K562 (cell line): ENCODE measurements around the gene NFYC. TPM values are rescaled to one million over a fixed set of nuclear protein-coding genes. Genes with fewer than 3 reads are reported as not detected.

Source experiments
- ASH1L ChIP-seq: fragments of 450-650 bp; IDR thresholded peaks from 2 replicates; pipeline ENCODE4 v1.6.1; 2018; ENCODE audit warnings: borderline replicate concordance, mild to moderate bottlenecking, low read depth; ENCODE audit not compliant: partially characterized antibody
- ATF7 ChIP-seq: fragments of 450-650 bp; IDR thresholded peaks from 2 replicates; pipeline ENCODE4 v1.7.1; 2014; ENCODE audit warnings: mild to moderate bottlenecking, moderate library complexity
- CEBPG ChIP-seq, 3 experiments: fragments of 200-800 bp in 1 of 3; sonication (Bioruptor generic) in 1 of 3; sonication (generic) in 1 of 3; formaldehyde crosslinking in 1 of 3; IDR thresholded peaks in 2 of 3; conservative IDR thresholded peaks in 1 of 3; 2 replicates each; pipeline versions ENCODE4 v1.6.1 to v1.8.0; 2016 to 2022; ENCODE audit warnings: missing compliant biosample characterization in 2 of 3, missing genetic modification characterization in 2 of 3, mild to moderate bottlenecking in 1 of 3, missing genetic modification reagents in 1 of 3
- FOS ChIP-seq: IDR thresholded peaks from 3 replicates; pipeline ENCODE4 v1.6.1; 2011; ENCODE audit not compliant: insufficient read length; ENCODE audit errors: extremely low read depth
- HDAC1 ChIP-seq, 2 experiments: fragments of 450-650 bp; IDR thresholded peaks; 2 replicates each; pipeline ENCODE4 v1.6.1; 2016 to 2017; ENCODE audit warnings: inconsistent platforms in 1 of 2, mild to moderate bottlenecking in 1 of 2, moderate library complexity in 1 of 2
- RFX7 ChIP-seq: fragments of 250-450 bp; sonication (Bioruptor Pico); IDR thresholded peaks from 2 replicates; pipeline ENCODE4 v1.5.1; 2021; ENCODE audit warnings: mild to moderate bottlenecking
- SRSF9 ChIP-seq: fragments of 200-400 bp; formaldehyde crosslinking; IDR thresholded peaks from 2 replicates; pipeline ENCODE4 v1.6.1; 2017; ENCODE audit warnings: low read depth, low read length, borderline replicate concordance
- TEAD2 ChIP-seq: fragments of 450-650 bp; IDR thresholded peaks from 2 replicates; pipeline ENCODE4 v1.6.1; 2016; ENCODE audit warnings: missing genetic modification characterization, control low read depth, missing compliant biosample characterization
- ZBTB7A ChIP-seq: IDR thresholded peaks from 2 replicates; pipeline ENCODE4 v1.6.1; 2011; ENCODE audit warnings: low read depth, mild to moderate bottlenecking, low read length, moderate library complexity, borderline replicate concordance; ENCODE audit not compliant: control insufficient read depth
- ZEB2 ChIP-seq: fragments of 450-650 bp; IDR thresholded peaks from 2 replicates; pipeline ENCODE4 v1.6.1; 2016
- ZSCAN32 ChIP-seq: fragments of 450-650 bp; formaldehyde crosslinking; IDR thresholded peaks from 2 replicates; pipeline ENCODE4 v1.4.0; 2020; ENCODE audit warnings: mild to moderate bottlenecking, moderate library complexity
- polyA plus RNA-seq, 8 experiments: library from polyadenylated mRNA; depleted of rRNA in 4 of 8; stranded (reverse) in 5 of 8; unstranded in 3 of 8; fragments of >200 nt; fragmentation: Nextera tagmentation in 2 of 8; fragmentation: Illumina TruSeq in 1 of 8; extraction: Ambion mirVana in 2 of 8; extraction: Trizol in 1 of 8; gene quantifications; 2 replicates each; pipeline versions ENCODE4 v1.2.1 to v1.2.3, GENCODE V29; 2011 to 2014; ENCODE audit warnings: inconsistent platforms in 1 of 8, missing spikeins in 1 of 8
- total RNA-seq, 7 experiments: library from RNA; depleted of rRNA in 6 of 7; stranded (reverse); fragments of >200 nt in 6 of 7; fragmentation: Illumina TruSeq in 2 of 7; extraction: Trizol in 2 of 7; gene quantifications; 2 replicates each; pipeline versions ENCODE4 v1.2.1 to v1.2.3, GENCODE V29; 2011 to 2021; ENCODE audit warnings: low replicate concordance in 1 of 7
- TF ChIP-seq, protein P1 (sequence below): fragments of 450-650 bp; formaldehyde crosslinking; IDR thresholded peaks from 2 replicates; pipeline ENCODE4 v1.4.0; 2022; ENCODE audit warnings: mild to moderate bottlenecking, moderate library complexity
- TF ChIP-seq, protein P2 (sequence below): sonication (generic); formaldehyde crosslinking; IDR thresholded peaks from 2 replicates; pipeline ENCODE4 v1.8.1; 2023; ENCODE audit warnings: mild to moderate bottlenecking, missing genetic modification reagents
- TF ChIP-seq, protein P3 (sequence below), 2 experiments: fragments of 450-650 bp; formaldehyde crosslinking in 1 of 2; IDR thresholded peaks; 2 replicates each; pipeline versions ENCODE4 v1.4.0 to v1.6.1; 2014 to 2020; ENCODE audit warnings: mild to moderate bottlenecking in 2 of 2, borderline replicate concordance in 1 of 2, low read depth in 1 of 2

The NFYC gene
- total and polyA plus RNA-seq, 9 of the 15 experiments (the other 6 are each of a cell fraction or from before 2014, with no cell fraction given): 4.8 to 59.8 (median 41.1) TPM

DNA sequence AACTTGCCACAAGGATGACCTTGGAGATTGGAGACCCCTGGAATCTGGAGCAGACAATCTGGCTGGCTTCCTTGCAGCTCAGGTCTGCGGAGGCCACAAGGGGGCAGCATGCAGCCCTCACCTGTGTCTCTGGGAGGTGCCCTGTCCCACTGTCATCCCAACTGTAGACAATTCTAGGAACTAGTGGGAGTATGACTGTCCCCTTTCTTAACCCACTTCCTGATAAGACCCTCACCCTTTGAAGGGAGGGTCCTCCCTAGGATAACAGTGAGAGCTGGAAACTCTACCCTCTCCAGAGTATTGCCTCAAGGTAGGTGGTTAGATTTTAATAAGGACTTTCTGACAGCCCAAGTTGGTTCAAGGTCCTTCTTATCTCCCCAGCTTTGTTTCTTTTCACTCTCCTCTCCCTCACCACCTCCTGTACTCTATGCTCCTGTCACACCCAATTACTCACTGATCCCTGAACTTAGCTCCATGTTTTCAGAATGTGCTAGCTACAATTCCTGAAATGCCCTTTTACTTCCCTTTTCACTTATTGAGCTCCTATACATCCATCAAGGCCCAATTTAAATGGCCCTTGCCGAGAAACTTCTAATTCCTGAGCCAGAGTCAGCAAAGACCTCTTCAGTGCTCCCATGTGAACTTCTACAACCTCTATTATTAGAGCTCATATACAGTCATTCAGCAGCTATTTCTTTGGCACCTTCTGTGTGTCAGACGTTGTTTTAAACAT, 82.9 kb downstream of the NFYC start (continued):
- TF ChIP-seq CEBPG (CRISPR knock-in tag; IDR thresholded peaks at IDR 0.05): no peak
- no peak for TF ChIP-seq CEBPG (tag; conservative IDR thresholded peaks at IDR 0.05 in 1 of 2, IDR thresholded peaks at IDR 0.05 in 1 of 2)
- TF ChIP-seq, protein P1, sequence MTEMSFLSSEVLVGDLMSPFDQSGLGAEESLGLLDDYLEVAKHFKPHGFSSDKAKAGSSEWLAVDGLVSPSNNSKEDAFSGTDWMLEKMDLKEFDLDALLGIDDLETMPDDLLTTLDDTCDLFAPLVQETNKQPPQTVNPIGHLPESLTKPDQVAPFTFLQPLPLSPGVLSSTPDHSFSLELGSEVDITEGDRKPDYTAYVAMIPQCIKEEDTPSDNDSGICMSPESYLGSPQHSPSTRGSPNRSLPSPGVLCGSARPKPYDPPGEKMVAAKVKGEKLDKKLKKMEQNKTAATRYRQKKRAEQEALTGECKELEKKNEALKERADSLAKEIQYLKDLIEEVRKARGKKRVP (CRISPR knock-in tag): no peak
- TF ChIP-seq ZEB2: peak; percentile 78; the same call in 1 of the 2 replicates
- peak in 1 of 2 experiments; percentile 58; a peak in 2 of 4 replicates for TF ChIP-seq HDAC1 (IDR thresholded peaks at IDR 0.05)
- TF ChIP-seq SRSF9: no peak
- TF ChIP-seq ASH1L: no peak
- TF ChIP-seq RFX7 (CRISPR knock-in tag): no peak
- TF ChIP-seq, protein P2, sequence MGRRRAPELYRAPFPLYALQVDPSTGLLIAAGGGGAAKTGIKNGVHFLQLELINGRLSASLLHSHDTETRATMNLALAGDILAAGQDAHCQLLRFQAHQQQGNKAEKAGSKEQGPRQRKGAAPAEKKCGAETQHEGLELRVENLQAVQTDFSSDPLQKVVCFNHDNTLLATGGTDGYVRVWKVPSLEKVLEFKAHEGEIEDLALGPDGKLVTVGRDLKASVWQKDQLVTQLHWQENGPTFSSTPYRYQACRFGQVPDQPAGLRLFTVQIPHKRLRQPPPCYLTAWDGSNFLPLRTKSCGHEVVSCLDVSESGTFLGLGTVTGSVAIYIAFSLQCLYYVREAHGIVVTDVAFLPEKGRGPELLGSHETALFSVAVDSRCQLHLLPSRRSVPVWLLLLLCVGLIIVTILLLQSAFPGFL (CRISPR knock-in tag): 0 out of 2 replicates have a peak, but pooled peaks have one; percentile 29
- TF ChIP-seq ZSCAN32 (CRISPR knock-in tag): no peak
- peak; percentile 75; the same call in 1 of the 2 replicates for TF ChIP-seq ZBTB7A
- TF ChIP-seq, protein P3, sequence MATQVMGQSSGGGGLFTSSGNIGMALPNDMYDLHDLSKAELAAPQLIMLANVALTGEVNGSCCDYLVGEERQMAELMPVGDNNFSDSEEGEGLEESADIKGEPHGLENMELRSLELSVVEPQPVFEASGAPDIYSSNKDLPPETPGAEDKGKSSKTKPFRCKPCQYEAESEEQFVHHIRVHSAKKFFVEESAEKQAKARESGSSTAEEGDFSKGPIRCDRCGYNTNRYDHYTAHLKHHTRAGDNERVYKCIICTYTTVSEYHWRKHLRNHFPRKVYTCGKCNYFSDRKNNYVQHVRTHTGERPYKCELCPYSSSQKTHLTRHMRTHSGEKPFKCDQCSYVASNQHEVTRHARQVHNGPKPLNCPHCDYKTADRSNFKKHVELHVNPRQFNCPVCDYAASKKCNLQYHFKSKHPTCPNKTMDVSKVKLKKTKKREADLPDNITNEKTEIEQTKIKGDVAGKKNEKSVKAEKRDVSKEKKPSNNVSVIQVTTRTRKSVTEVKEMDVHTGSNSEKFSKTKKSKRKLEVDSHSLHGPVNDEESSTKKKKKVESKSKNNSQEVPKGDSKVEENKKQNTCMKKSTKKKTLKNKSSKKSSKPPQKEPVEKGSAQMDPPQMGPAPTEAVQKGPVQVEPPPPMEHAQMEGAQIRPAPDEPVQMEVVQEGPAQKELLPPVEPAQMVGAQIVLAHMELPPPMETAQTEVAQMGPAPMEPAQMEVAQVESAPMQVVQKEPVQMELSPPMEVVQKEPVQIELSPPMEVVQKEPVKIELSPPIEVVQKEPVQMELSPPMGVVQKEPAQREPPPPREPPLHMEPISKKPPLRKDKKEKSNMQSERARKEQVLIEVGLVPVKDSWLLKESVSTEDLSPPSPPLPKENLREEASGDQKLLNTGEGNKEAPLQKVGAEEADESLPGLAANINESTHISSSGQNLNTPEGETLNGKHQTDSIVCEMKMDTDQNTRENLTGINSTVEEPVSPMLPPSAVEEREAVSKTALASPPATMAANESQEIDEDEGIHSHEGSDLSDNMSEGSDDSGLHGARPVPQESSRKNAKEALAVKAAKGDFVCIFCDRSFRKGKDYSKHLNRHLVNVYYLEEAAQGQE (IDR thresholded peaks at IDR 0.05; ENCODE audit: borderline replicate concordance): peak; percentile 87
- TF ChIP-seq, protein P3 (CRISPR knock-in tag; IDR thresholded peaks at IDR 0.05; ENCODE audit: low read depth): no peak
- no peak for TF ChIP-seq TEAD2 (tag)
- no peak for TF ChIP-seq FOS
- TF ChIP-seq ATF7: peak; percentile 59; the same call in 1 of the 2 replicates
